GM19193 (cell line): ENCODE measurements around the gene MYO3A.

ENCODE experiments used
- POLR2A ChIP-seq: IDR thresholded peaks from 4 replicates; pipeline ENCODE4 v1.6.1; 2011; ENCODE audit not compliant: insufficient read depth, insufficient read length; ENCODE audit errors: extremely low read depth

Gene MYO3A

DNA sequence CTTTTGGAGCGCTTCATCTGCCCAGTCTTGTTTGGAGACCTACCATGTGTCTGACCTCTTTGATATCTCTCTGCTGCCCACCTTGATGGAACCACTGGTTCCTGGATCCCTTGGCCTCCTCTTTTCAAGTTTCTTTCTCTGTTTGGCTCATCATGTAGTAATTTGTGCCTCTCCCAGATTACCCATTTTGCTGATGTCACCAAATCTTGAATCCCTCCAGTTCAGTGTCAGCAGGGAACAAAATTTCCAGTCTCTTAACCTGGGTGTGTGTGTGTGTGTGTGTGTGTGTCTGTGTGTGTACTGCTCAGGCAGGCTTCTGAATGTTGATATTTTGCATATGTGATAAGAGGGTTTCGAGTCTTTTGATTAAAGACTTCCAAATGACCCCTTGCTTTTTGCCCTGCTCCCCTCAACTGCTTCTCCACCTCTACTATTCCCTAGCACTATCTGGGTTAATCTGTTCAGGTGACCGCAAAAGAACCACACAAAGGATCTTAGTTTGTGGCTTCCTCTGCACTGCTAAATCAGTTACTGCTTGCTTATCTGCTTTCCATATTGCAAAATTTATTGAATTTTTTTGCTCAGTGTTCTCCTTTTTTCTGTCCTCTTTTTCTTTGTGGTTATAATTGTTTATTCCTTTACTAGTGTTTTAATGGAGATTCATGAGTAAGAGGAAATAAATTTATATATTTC lies 25.7 kb downstream of the MYO3A start:
- no peak for TF ChIP-seq POLR2A

DNA sequence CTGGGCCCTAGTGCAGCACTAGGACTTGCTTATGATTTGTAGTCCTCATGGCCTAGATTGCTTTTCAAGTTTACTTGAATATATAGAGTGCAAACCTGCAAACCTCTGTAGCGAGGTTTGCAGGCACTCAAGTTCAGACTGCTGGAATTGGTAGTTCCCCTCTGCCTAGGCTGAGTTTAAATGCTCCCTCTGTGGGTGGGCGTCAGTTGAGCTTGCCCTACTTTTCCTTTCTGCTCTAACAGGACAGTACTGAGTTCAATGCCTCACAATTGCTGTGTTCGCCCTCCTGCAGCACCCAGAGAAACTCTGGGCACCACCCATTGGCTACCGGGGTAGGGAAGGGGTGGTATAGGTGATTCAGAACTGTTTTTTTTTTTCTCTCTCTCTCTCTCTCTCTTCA lies 31.6 kb downstream of the MYO3A start:
- TF ChIP-seq POLR2A: no peak

DNA sequence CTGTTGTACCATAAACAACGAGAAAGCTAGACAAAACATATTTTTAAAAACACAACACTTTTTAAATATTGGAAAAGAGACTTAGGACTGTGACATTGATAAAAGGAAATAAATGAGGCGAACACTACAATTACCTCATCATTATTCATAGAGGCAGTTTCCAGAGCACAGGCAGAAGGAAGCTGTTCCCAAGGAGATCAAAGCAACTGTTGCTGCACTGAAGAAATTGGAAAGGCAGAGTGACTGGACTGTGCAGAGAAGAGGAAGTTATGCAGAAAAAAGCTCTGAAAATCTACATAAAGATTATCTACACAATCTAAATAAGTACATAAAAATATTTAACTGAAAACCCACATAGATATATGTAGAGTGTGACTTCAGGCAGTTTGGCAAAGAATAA lies 32.8 kb downstream of the MYO3A start:
- TF ChIP-seq POLR2A: no peak

DNA sequence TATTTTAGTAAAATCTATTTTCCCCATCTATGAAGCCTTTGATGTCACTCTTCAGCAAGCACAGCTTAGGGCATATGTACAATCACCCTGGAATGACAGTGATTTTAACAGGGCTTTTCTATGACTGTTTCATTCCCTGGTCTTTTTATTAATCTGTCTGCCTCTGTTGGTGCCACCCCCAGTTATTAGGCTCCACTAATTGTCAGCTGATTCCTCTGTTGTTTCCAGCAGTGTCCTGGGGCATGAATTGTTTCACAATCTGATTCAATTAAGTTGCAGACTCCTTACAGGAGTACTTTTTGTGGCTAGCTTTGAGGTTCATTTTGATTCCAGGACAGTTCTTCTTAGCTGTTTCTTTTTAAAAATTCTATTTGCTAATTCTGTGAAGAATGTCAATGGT lies 38.6 kb downstream of the MYO3A start:
- TF ChIP-seq POLR2A: no peak

DNA sequence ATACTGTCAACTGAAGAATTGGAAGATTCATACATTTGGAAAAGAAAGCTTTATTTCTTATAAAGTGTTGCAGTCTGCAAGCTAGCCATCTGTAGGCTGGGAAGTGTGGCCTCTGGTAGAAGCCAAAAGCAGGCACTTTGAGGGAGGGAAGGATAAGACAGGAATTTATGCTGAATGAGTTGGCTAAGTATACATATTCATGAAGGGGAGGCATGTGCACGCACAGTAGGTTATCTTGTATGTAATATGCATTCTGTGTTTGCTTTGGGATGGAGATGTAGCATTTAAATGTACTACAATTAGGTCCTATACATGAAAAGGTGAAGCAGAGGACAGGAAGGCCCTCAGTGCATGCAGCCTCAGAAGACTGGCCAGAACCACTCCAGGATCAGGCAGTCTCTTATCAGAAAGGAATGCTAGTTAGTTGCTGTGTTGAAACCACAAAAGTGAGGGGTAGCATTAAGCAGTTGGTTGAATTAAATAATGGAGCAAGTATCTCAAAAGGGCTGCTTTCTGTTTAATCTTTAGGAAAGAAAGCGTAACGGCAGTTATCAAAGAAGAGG lies 40.9 kb downstream of the MYO3A start:
- TF ChIP-seq POLR2A: no peak

DNA sequence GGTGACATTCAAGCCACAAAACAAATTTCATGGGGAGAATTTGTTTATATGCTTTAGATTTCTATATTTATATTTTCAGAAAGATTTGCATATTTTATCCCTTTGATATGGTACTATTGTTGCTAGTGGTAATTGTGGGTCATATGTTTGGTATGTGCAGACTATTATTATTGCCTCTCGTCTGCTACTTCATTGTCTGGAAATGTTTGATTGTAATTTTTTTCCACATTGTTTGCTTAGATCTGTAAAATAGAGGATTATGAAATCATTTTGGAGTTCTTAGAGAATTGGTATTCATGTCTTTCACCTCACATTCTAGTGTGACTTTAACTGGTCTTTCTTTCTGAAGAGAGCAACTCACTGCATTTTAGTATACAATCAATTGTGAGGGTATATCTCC lies 44.7 kb downstream of the MYO3A start:
- no peak for TF ChIP-seq POLR2A

DNA sequence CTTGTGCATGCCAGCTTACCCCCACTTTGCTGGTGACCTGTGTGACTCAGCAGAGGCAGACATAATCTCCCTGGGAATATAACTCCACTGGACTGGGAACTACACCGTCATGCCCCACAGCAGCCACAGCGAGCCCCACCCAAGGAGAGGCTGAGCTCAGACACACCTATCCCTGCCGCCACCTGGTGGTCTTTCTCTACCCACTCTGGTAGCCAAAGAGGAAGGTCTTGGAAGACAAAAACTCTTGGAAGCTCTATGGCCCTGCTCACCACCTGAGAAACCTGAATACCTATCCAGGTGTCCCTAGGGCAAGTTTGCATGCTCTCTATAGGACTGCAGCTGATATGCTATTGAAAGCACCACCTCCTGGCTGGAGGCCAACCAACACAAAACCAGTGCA lies 48.1 kb downstream of the MYO3A start:
- TF ChIP-seq POLR2A: no peak

DNA sequence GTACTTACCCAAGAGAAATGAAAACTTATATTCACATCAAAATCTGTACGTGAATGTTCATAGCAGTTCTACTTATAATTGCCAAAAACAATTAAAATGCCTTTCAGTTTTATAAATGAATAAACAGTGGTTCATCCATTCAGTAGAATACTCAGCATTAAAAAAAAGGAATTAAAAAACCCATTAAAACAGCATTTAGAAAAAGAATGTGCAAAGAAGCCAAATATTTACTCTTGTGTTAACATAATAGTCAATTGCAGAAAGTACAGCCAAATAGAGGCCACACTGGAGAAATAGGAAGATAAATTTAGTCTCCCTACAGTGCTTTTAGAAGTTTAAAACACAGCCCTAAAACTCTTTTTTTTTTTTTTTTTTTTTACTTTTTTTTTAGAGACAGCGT lies 54.6 kb downstream of the MYO3A start:
- TF ChIP-seq POLR2A: no peak

DNA sequence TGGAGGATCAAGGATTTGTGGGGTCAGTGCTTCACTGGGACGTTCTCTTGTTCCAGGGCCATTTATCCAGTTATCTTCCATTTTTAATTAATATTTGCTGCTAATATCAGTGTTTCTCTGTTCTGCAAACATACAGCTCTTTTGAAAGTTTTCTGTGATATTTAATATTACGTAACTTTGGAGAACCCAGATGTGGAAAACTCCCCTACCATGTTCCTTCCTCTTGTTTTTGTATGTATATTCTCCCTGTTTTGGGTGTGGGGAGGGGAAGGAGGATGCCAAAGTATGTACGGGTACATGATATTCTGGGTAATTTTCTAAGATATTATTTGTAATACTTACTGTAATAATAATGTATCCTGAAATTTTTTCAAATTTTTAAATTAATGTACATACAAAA lies 55.9 kb downstream of the MYO3A start:
- no peak for TF ChIP-seq POLR2A

DNA sequence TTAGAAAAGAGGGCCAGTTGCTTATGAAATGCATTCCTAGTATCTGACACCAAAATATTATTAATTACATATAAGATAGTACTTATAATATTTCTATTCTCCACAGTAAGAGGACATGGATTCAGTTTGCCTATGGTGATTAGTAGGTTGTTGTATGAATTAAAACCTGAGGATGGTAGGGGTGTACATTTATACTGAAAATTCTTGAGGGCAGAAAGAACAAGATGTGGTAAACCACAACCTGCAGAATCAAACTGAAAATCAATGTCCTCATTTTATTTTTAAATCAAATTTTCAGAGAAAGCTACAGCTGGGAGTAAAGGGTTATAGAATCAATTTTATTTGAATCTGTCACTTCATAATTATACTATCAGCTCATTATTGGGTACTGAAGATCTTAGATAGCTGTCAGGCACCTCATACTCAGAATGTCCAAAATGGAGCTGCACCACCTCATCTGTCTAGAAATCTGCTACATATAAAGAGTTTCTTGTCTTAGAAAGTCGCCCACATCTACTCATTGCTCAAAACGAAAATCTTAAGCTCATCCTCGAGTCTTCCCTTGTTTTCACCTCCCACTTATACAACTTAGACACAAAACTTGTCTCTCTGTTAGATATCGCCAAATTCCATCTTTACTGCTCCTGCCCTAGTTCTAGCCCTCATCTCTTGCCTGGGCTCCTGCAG lies 65.4 kb downstream of the MYO3A start:
- no peak for TF ChIP-seq POLR2A

DNA sequence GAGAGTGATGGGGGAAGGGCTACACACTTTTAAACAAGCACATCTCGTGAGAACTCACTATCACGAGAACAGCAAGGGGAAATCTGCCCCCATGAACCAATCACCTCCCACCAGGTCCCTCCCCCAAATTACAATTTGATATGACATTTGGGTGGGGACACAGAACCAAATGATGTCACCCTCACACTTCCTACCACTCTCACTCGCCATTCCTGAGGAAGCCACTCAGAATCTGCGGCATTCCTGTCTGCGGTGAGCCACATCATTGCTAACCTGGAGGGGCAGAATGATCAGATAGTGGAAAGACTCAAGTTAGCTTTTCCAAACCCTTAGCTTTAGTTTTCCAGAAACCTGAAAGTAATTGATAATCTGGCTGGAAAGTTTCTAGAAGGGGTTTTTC lies 66.9 kb downstream of the MYO3A start:
- no peak for TF ChIP-seq POLR2A

DNA sequence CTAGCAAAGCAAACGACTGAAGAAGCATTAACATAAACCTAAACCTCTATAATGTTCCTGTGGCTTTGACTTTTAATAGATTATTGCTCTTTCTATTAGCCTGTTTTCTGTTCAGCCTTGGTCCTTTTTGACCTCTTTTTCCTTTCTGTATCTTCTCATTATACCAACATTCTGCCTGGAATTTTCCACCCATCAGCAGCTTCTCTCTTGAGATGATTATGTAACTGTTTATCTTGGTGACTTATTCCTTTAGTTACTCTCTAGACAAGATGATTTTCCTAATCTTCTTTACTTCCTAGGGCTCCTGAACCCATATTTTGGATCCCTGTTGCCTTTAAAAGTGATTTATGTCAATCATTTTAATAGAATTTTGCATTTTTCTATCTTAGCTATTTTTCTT lies 81.1 kb downstream of the MYO3A start:
- TF ChIP-seq POLR2A: no peak

DNA sequence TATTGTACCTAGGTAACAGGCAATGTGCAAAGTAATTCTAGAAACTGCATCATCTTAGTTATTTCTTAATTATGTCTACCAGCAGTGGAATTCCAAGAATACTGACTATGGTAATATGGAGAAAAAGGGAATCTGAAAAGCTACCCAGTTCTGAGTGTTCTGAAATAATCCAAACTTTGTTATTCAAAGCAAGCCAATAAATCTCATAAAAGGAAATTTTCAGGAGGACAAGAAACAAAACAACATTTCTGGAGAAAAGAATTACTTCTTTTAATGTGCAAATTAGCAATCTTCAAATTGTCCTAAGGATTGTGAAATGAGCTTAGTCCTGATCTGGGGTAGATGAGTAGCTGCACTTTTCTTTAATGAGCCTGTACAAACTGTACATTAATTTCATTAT lies 88.8 kb downstream of the MYO3A start:
- TF ChIP-seq POLR2A: no peak

DNA sequence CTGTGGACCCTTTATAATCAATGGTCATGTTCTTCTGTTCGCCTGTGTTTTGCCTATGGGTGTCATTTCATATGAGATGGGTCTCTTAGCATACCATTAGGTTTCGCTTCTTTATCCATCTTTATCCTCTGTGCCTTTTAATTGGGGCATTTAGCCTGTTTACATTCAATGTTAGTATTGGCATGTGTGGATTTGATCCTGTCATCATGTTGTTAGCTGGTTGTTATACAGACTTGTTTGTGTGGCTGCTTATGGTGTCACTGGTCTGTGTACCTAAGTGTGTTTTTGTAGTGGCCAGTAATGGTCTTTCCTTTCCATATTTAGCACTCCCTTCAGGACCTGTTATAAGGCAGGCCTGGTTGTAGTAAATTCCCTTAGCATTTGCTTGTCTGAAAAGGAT lies 90.3 kb downstream of the MYO3A start:
- no peak for TF ChIP-seq POLR2A

DNA sequence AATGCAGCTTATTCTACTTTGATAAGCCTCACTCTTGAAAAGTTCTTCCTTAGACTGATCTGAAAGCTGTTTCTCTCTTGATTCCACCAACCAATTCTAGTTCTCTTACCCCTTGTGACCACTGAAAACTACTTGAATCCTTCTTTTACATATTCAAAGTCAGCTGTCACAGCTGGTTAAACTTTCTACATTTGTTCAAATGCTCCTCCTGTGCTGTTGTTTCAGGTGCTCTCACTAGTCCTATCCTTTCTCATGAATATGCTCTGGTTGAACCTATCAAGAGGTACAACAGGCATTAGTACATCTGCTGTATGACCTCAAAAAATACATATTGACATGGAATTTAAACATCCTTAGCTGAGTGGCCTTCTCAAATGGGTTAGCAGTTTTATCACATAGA lies 91.5 kb downstream of the MYO3A start:
- TF ChIP-seq POLR2A: no peak

DNA sequence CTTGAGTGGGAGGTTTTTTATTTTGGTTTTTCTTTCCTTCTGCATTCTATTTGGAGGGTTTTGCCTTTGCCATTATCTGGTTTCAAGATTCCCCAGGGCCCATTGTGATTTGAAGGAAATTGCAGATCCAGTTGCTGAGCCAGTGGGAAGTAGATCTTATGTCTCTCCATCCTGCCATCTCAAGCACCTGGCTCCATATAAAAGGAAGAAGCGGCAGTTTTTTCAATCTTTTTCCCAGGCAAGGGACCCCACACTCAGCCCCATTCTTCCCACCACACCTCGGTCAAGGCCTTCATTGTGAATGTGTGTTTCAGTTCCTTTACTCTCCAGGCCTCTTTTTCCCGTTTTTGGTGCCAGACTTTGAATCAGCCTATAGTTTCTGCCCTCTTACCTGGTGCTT lies 95.8 kb downstream of the MYO3A start:
- TF ChIP-seq POLR2A: no peak
